Skeletal muscle tissue (tissue), 4 donors: ENCODE data around the gene TBX6. TPM values are rescaled to one million over a fixed set of nuclear protein-coding genes. Genes with fewer than 3 reads are reported as not detected.

Experiments used
- H3K27ac ChIP-seq: one replicate; pipeline ENCODE4 v1.7.0; 2013; ENCODE audit warnings: mild to moderate bottlenecking, low read depth, low read length, inconsistent platforms
- H3K27me3 ChIP-seq, 3 donors: one replicate each; pipeline ENCODE4 v1.7.0; 2013; ENCODE audit warnings: low read length in 3 of 3; ENCODE audit not compliant: control insufficient read depth in 3 of 3, insufficient read depth in 3 of 3
- H3K36me3 ChIP-seq, 3 donors: one replicate each; pipeline ENCODE4 v1.7.0; 2013; ENCODE audit warnings: low read length in 3 of 3; ENCODE audit not compliant: control insufficient read depth in 3 of 3, insufficient read depth in 3 of 3
- H3K4me1 ChIP-seq, 3 donors: one replicate each; pipeline ENCODE4 v1.7.0; 2013; ENCODE audit warnings: low read length in 3 of 3, mild to moderate bottlenecking in 3 of 3; ENCODE audit not compliant: control insufficient read depth in 3 of 3, insufficient read depth in 3 of 3
- H3K4me3 ChIP-seq, 3 donors: one replicate each; pipeline ENCODE4 v1.7.0; 2013; ENCODE audit warnings: low read length in 3 of 3
- H3K9ac ChIP-seq, 3 donors: one replicate each; pipeline ENCODE4 v1.7.0; 2013; ENCODE audit warnings: low read length in 3 of 3, mild to moderate bottlenecking in 3 of 3, moderate library complexity in 2 of 3, low read depth in 1 of 3
- H3K9me3 ChIP-seq, 3 donors: one replicate each; pipeline ENCODE4 v1.7.0; 2013; ENCODE audit warnings: low read length in 3 of 3; ENCODE audit not compliant: control insufficient read depth in 3 of 3
- total RNA-seq: library from RNA; depleted of rRNA; stranded (reverse); fragments of >200 nt; gene quantifications from one replicate; pipeline ENCODE4 v1.2.3, GENCODE V29; 2014
- donor health status: Osteomylitis.

TBX6 gene
- total RNA-seq, 1 donor from 2014 or later = not detected

GRCh38 chr16:30087181-30087898 lies 4.4 kb downstream of the TBX6 start:
- H3K27me3 ChIP-seq = no peaks in the 10 kb centered on the region
- no peak overlapping the region for H3K9ac ChIP-seq
- no peak overlapping the region for H3K27ac ChIP-seq
- H3K4me1 ChIP-seq = peaks cover 5 to 18% (median 17%) of the 10 kb centered on the region in 3 donors
- no peak overlapping the region for H3K4me3 ChIP-seq
- peaks cover 28 to 31% (median 30%) of the 10 kb centered on the region in 3 donors for H3K36me3 ChIP-seq
- no peaks in the 10 kb centered on the region for H3K9me3 ChIP-seq

GRCh38 chr16:30086291-30087140 lies 5.2 kb downstream of the TBX6 start:
- Histone ChIP-seq H3K4me3 (no peak overlapping the region), H3K36me3 (peaks cover 34 to 36% (median 34%) of the 10 kb centered on the region in 3 donors), H3K9me3 (no peaks in the 10 kb centered on the region), H3K9ac (no peak overlapping the region), H3K27me3 (no peaks in the 10 kb centered on the region), H3K4me1 (peaks cover 0 to 10% (median 10%) of the 10 kb centered on the region in 3 donors), H3K27ac (no peak overlapping the region)

- peaks cover 39 to 43% (median 40%) of the 10 kb centered on the region in 3 donors for H3K36me3 ChIP-seq
- peak overlapping the region; percentile 10 for H3K27ac ChIP-seq
- H3K27me3 ChIP-seq = no peaks in the 10 kb centered on the region
- H3K9ac ChIP-seq = peak overlapping the region in 1 of 3 donors; percentile 8
- peaks cover 0 to 8% (median 6%) of the 10 kb centered on the region in 3 donors for H3K4me1 ChIP-seq
- H3K9me3 ChIP-seq = no peaks in the 10 kb centered on the region
- H3K4me3 ChIP-seq = no peak overlapping the region
Observed at GRCh38 chr16:30085820-30086219, 5.9 kb downstream of the TBX6 start.

GRCh38 chr16:30085247-30085646 lies 6.5 kb downstream of the TBX6 start:
- no peak overlapping the region for H3K4me3 ChIP-seq
- peak overlapping the region; percentile 10 for H3K27ac ChIP-seq
- H3K27me3 ChIP-seq = no peaks in the 10 kb centered on the region
- H3K9me3 ChIP-seq = no peaks in the 10 kb centered on the region
- H3K36me3 ChIP-seq = peaks cover 41 to 46% (median 42%) of the 10 kb centered on the region in 3 donors
- peak overlapping the region in 1 of 3 donors; percentile 8 for H3K9ac ChIP-seq
- peaks cover 0 to 5% (median 2%) of the 10 kb centered on the region in 3 donors for H3K4me1 ChIP-seq

- Histone ChIP-seq H3K27me3 (no peaks in the 10 kb centered on the region), H3K4me1 (peaks cover 0 to 5% (median under 1%) of the 10 kb centered on the region in 3 donors), H3K27ac (peak overlapping the region; percentile 36), H3K36me3 (peaks cover 43 to 46% (median 43%) of the 10 kb centered on the region in 3 donors), H3K9me3 (no peaks in the 10 kb centered on the region), H3K4me3 (no peak overlapping the region), H3K9ac (no peak overlapping the region)
Observed at GRCh38 chr16:30084816-30085159, 6.9 kb downstream of the TBX6 start.

GRCh38 chr16:30084096-30084815 lies 7.5 kb downstream of the TBX6 start:
- H3K9ac ChIP-seq = no peak overlapping the region
- H3K4me1 ChIP-seq = peaks cover 0 to 5% (median 5%) of the 10 kb centered on the region in 3 donors
- no peaks in the 10 kb centered on the region for H3K27me3 ChIP-seq
- no peaks in the 10 kb centered on the region for H3K9me3 ChIP-seq
- peak overlapping the region; percentile 36 for H3K27ac ChIP-seq
- no peak overlapping the region for H3K4me3 ChIP-seq
- peaks cover 46 to 48% (median 48%) of the 10 kb centered on the region in 3 donors for H3K36me3 ChIP-seq

GRCh38 chr16:30083216-30084055 lies 8.3 kb downstream of the TBX6 start:
- H3K9ac ChIP-seq = no peak overlapping the region
- H3K4me3 ChIP-seq = no peak overlapping the region
- H3K4me1 ChIP-seq = peaks cover 4 to 5% (median 5%) of the 10 kb centered on the region in 3 donors
- no peaks in the 10 kb centered on the region for H3K27me3 ChIP-seq
- H3K36me3 ChIP-seq = peaks cover 52 to 53% (median 53%) of the 10 kb centered on the region in 3 donors
- no peaks in the 10 kb centered on the region for H3K9me3 ChIP-seq
- H3K27ac ChIP-seq = no peak overlapping the region

GRCh38 chr16:30082545-30083090 lies 9.1 kb downstream of the TBX6 start:
- Histone ChIP-seq H3K4me1 (peaks cover 9 to 11% (median 10%) of the 10 kb centered on the region in 3 donors), H3K27me3 (no peaks in the 10 kb centered on the region), H3K36me3 (peaks cover 60 to 61% (median 60%) of the 10 kb centered on the region in 3 donors), H3K27ac (no peak overlapping the region), H3K9me3 (no peaks in the 10 kb centered on the region), H3K4me3 (no peak overlapping the region), H3K9ac (no peak overlapping the region)

- Histone ChIP-seq H3K9ac (no peak overlapping the region), H3K27ac (no peak overlapping the region), H3K4me3 (no peak overlapping the region), H3K9me3 (no peaks in the 10 kb centered on the region), H3K4me1 (peaks cover 25 to 33% (median 26%) of the 10 kb centered on the region in 3 donors), H3K36me3 (peaks cover 52 to 57% (median 55%) of the 10 kb centered on the region in 3 donors), H3K27me3 (no peaks in the 10 kb centered on the region)
Observed at GRCh38 chr16:30079480-30079879, 12.2 kb downstream of the TBX6 start.
